Osteocyte (in vitro differentiated cells): ENCODE measurements around the gene KLF2. TPM values are rescaled to one million over a fixed set of nuclear protein-coding genes. Genes with fewer than 3 reads are reported as not detected.
"Not testable (repeated sequence)": the region's sequence is repeated elsewhere in the genome, so short reads cannot be mapped to it uniquely, and the experiment has no call there.

ENCODE experiments used
- DNase-seq: peaks from one replicate; pipeline ENCODE4 v3.0.0; 2021; ENCODE audit warnings: mixed read lengths; ENCODE audit not compliant: unreplicated experiment; ENCODE audit errors: extremely low spot score
- H3K27ac Mint-ChIP-seq: one replicate; pipeline ENCODE4 v1.8.0; 2021; ENCODE audit warnings: mild to moderate bottlenecking, mixed read lengths; ENCODE audit not compliant: unreplicated experiment
- H3K27me3 Mint-ChIP-seq: one replicate; pipeline ENCODE4 v1.8.0; 2021; ENCODE audit warnings: mixed read lengths; ENCODE audit not compliant: unreplicated experiment
- H3K36me3 Mint-ChIP-seq: one replicate; pipeline ENCODE4 v1.8.0; 2021; ENCODE audit warnings: mixed read lengths; ENCODE audit not compliant: unreplicated experiment
- H3K4me1 Mint-ChIP-seq: one replicate; pipeline ENCODE4 v1.8.0; 2021; ENCODE audit warnings: mixed read lengths; ENCODE audit not compliant: unreplicated experiment
- H3K4me3 Mint-ChIP-seq: one replicate; pipeline ENCODE4 v1.8.0; 2021; ENCODE audit warnings: mild to moderate bottlenecking, moderate library complexity, mixed read lengths; ENCODE audit not compliant: unreplicated experiment
- H3K9me3 Mint-ChIP-seq: one replicate; pipeline ENCODE4 v1.8.0; 2021; ENCODE audit warnings: mixed read lengths; ENCODE audit not compliant: unreplicated experiment
- total RNA-seq: library from RNA; stranded (reverse); gene quantifications from 2 replicates; pipeline ENCODE4 v1.2.1, GENCODE V29; 2021
- TF ChIP-seq, protein P1 (sequence below): fragments of 200-600 bp; sonication (generic); IDR thresholded peaks from 2 replicates; pipeline ENCODE4 v1.5.0; 2021; ENCODE audit warnings: antibody characterized with exemption, mild to moderate bottlenecking, moderate library complexity

The KLF2 gene
- total RNA-seq, 1 donor from 2014 or later, result 55.5 TPM

DNA sequence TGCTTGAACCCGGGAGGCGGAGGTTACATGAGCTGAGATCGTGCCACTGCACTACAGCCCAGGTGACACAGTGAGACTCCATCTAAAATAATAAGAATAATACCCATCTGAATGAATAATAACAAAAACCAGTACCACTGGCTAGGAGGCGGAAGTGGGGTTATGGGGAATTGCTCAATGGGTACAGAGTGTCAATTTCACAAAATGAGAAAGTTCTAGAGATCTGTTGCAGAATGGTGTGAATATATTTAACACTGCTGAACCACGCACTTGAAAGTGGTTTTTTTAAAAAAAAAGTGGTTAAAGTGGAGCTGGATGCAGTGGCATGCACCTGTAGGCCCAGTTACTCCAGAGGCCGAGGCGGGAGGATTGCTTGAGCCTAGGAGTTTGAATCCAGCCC, 18.5 kb downstream of the KLF2 start:
- DNase-seq, result no peak
- TF ChIP-seq, protein P1, sequence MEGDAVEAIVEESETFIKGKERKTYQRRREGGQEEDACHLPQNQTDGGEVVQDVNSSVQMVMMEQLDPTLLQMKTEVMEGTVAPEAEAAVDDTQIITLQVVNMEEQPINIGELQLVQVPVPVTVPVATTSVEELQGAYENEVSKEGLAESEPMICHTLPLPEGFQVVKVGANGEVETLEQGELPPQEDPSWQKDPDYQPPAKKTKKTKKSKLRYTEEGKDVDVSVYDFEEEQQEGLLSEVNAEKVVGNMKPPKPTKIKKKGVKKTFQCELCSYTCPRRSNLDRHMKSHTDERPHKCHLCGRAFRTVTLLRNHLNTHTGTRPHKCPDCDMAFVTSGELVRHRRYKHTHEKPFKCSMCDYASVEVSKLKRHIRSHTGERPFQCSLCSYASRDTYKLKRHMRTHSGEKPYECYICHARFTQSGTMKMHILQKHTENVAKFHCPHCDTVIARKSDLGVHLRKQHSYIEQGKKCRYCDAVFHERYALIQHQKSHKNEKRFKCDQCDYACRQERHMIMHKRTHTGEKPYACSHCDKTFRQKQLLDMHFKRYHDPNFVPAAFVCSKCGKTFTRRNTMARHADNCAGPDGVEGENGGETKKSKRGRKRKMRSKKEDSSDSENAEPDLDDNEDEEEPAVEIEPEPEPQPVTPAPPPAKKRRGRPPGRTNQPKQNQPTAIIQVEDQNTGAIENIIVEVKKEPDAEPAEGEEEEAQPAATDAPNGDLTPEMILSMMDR, result no peak
- no peak overlapping the region for H3K27ac Mint-ChIP-seq

DNA sequence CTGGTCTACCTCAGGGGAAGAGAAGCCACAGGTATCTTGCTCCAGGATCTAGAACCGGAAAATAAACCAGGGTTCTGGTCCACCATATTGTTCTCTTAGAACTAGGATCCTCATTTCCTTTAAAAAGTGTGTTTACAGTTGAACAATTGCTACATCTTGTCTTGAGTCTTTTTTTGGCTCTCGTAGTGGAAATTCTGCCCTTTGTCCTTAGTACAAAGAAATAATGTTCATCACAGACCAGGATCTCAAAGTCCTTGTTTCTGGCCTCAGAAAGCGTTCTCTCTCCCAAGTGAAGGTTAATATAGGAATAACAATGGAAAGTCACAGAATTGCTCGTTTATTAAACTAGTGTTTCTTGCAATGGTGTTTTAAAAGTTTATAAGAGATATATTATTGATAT, 20.8 kb downstream of the KLF2 start:
- Mint-ChIP-seq H3K27ac (no peak overlapping the region), H3K27me3 (no peaks in the 10 kb centered on the region), H3K9me3 (no peaks in the 10 kb centered on the region), H3K4me3 (no peak overlapping the region), H3K4me1 (peaks cover 7% of the 10 kb centered on the region), H3K36me3 (no peaks in the 10 kb centered on the region)
- TF ChIP-seq, protein P1, result no peak
- DNase-seq, result no peak

More for the DNA sequence above, 18.5 kb downstream of the KLF2 start:
- Mint-ChIP-seq H3K9me3 (no peaks in the 10 kb centered on the region), H3K36me3 (no peaks in the 10 kb centered on the region), H3K4me1 (peaks cover 25% of the 10 kb centered on the region), H3K27me3 (no peaks in the 10 kb centered on the region), H3K4me3 (no peak overlapping the region)

DNA sequence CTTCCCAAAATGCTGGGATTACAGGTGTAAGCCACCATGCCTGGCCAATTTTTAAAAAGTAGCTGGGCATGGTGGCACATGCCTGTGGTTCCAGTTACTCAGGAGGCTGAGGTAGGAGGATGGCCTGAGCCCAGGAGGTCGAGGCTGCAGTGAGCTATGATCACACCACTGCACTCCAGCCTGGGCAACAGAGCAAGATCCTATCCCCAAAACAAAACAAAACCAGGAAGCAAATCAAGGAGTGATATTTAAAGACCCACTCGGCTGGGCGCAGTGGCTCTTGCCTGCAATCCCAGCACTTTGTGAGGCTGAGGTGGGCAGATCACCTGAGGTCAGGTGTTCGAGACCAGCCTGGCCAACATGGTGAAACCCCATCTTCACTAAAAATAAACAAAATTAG, 22.5 kb downstream of the KLF2 start:
- H3K27me3 Mint-ChIP-seq, H3K4me3 Mint-ChIP-seq: not testable (repeated sequence)

DNA sequence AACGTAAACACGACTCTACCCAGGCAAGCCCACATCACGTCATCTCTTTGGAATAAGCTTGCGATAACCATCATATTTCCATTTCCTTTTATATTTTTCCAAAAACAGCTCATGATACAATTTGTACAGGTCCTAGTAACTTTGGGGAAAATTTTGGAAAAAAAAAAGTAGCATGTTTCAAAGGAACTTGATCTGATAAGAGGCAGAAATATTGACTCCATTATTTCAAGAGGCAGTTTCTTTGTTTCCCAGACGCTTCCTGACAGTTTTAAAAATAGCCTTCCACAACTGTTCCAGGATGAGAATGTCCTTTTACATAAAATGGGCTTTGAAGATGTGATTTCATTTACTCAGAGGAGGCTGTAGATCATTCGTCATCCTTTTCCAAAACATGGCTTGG, 23.1 kb downstream of the KLF2 start:
- Mint-ChIP-seq H3K9me3 (no peaks in the 10 kb centered on the region), H3K4me1 (no peaks in the 10 kb centered on the region), H3K36me3 (no peaks in the 10 kb centered on the region), H3K27me3 (no peaks in the 10 kb centered on the region), H3K27ac (no peak overlapping the region), H3K4me3 (no peak overlapping the region)
- DNase-seq, result no peak
- TF ChIP-seq, protein P1, result no peak

More for the DNA sequence above, 22.5 kb downstream of the KLF2 start:
- H3K9me3 Mint-ChIP-seq, H3K27ac Mint-ChIP-seq, H3K4me1 Mint-ChIP-seq, H3K36me3 Mint-ChIP-seq, DNase-seq: not testable (repeated sequence)

DNA sequence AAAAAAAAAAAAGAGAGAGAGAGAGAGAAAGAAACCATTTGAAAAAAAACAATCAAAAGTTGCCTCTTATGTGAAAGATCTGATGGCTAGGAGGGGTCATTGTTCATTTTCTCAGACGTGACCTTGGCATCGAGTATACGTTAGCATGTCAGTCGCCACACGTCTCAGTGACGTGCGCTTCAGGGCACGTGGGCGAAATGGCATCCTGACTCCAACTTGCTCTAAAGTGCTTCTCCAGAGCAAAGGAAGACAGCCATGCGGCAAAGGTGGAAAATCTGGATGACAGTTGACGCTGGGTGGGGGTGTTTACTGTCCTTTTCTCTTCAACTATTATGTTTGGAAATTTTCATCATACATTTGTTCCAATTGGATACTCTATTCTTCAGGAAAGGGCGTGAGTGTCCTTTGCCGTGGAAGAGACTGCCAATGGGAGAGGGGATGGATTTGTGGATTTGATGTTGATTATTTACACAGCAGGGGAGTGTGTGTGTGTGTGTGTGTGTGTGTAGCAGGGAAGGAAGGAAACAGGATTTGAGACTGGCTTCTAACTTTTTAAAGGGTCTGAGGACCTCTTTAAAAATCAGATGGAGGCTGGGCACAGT, 25.0 kb downstream of the KLF2 start:
- TF ChIP-seq, protein P1, result no peak
- no peak overlapping the region for H3K27ac Mint-ChIP-seq

More for the DNA sequence above, 25.0 kb downstream of the KLF2 start:
- no peaks in the 10 kb centered on the region for H3K27me3 Mint-ChIP-seq
- no peak overlapping the region for H3K4me3 Mint-ChIP-seq
- peaks cover 2% of the 10 kb centered on the region for H3K36me3 Mint-ChIP-seq
- DNase-seq, result no peak
- H3K4me1 Mint-ChIP-seq, result no peaks in the 10 kb centered on the region
- no peaks in the 10 kb centered on the region for H3K9me3 Mint-ChIP-seq
